A673 (cell line): ENCODE measurements around the gene BNC2.

ENCODE experiments used
- CTCF ChIP-seq: fragments of 300-800, 200-600 bp; sonication (generic); conservative IDR thresholded peaks from 2 replicates; pipeline ENCODE4 v1.5.1; 2017; ENCODE audit warnings: low read depth, mild to moderate bottlenecking, antibody characterized with exemption, low read length, moderate library complexity, mixed read lengths
- EZH2 ChIP-seq: fragments of 200-600 bp; sonication (generic); IDR thresholded peaks from 2 replicates; pipeline ENCODE4 v1.6.1; 2017; ENCODE audit warnings: borderline replicate concordance, low read depth, mild to moderate bottlenecking, mixed read lengths, antibody characterized with exemption, low read length; ENCODE audit not compliant: poor library complexity, severe bottlenecking

GRCh38 chr9:16551692-16552091 lies 318.8 kb downstream of the BNC2 start:
- TF ChIP-seq EZH2 (no peak), CTCF (no peak)
